Measurements from ENCODE around the gene DAPK2. TPM values are rescaled to one million over a fixed set of nuclear protein-coding genes. Genes with fewer than 3 reads are reported as not detected.
"Not testable (repeated sequence)": the region's sequence is repeated elsewhere in the genome, so short reads cannot be mapped to it uniquely, and the experiment has no call there.

The DAPK2 gene
- total and polyA plus RNA-seq, 2 experiments from 2014 or later, result 5.8 to 7.5 TPM

DNA sequence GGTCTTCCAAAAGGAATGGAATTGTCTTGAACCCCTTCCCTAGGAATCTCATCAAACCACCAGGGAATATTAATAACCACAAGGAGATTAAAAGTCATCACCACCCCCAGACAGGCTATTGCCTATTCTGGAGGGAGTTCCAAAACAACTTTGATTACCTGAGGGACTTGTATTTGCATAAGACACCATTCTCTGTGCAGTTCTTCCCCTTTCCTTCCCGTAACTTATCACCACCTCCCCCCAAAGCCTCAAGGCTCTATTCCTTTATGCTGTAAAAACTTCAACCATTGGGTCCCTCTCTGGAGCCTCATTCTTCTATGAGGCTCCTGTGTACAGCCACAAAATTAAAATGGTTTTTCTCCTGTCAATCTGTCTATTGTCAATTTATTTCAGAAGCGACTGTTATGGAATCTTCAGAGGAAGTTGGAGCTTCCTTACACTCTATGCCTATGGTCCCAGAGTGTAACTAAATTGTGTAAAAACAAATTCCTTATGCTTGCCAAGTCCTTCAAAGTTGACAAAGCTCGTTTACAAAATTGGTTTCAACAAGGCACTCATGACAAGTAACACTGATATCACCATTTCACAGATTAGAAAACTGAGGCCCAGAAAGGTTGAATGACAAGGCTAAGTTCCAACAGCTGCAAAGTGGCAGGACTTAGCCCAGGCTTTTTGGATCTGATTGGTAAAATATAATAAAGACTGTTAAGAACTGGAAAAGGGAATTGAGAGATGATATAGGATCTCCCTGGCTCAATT, 144.2 kb downstream of the DAPK2 start:
- Histone ChIP-seq H4K20me1 (ENCODE audit: insufficient read depth) (no peaks in the 10 kb centered on the region), H3F3A (ENCODE audit: insufficient read depth) (no peaks in the 10 kb centered on the region), H3K9ac (no peak overlapping the region), H3K4me1 (ENCODE audit: insufficient read depth) (peaks cover 4% of the 10 kb centered on the region), H3K27ac (no peak overlapping the region), H3K4me3 (no peak overlapping the region), H3K36me3 (ENCODE audit: low read depth) (no peaks in the 10 kb centered on the region), H3K79me2 (ENCODE audit: insufficient read depth) (no peaks in the 10 kb centered on the region), H3K9me3 (ENCODE audit: low read depth) (no peaks in the 10 kb centered on the region), H3K27me3 (replicated peaks; ENCODE audit: insufficient read depth) (no peaks in the 10 kb centered on the region), H3K4me2 (ENCODE audit: unreplicated experiment) (no peak overlapping the region), H2AFZ (no peak overlapping the region), H3K9me2 (ENCODE audit: insufficient read depth) (no peaks in the 10 kb centered on the region)
- TF ChIP-seq EZH2 (IDR thresholded peaks at IDR 0.05; ENCODE audit: insufficient read depth, poor library complexity, severe bottlenecking) (no peak), EZH2phosphoT487 (IDR thresholded peaks at IDR 0.05; ENCODE audit: insufficient read depth, low read depth) (no peak)
- DNase-seq, result no peak
- WGBS, 2 experiments (ENCODE audit: low coverage in 1 of 2, low lambda C conversion rate in 2 of 2, missing lambda C conversion rate in 2 of 2), result 69 to 74% methylated on average over 3 of the region's 3 CpGs
- in situ Hi-C loops (cut with MboI), result no loop called here

- Histone ChIP-seq H3K4me1 (ENCODE audit: insufficient read depth) (peaks cover 13% of the 10 kb centered on the region), H3K9me2 (ENCODE audit: insufficient read depth) (no peaks in the 10 kb centered on the region), H3F3A (ENCODE audit: insufficient read depth) (no peaks in the 10 kb centered on the region; the same call in 1 of the 2 replicates), H3K79me2 (ENCODE audit: insufficient read depth) (no peaks in the 10 kb centered on the region), H4K20me1 (ENCODE audit: insufficient read depth) (no peaks in the 10 kb centered on the region), H3K36me3 (ENCODE audit: low read depth) (no peaks in the 10 kb centered on the region), H3K27me3 (replicated peaks; ENCODE audit: insufficient read depth) (no peaks in the 10 kb centered on the region), H3K4me3 (no peak overlapping the region), H3K9me3 (ENCODE audit: low read depth) (no peaks in the 10 kb centered on the region), H2AFZ (no peak overlapping the region), H3K4me2 (ENCODE audit: unreplicated experiment) (no peak overlapping the region), H3K27ac (no peak overlapping the region), H3K9ac (no peak overlapping the region)
- TF ChIP-seq EZH2 (IDR thresholded peaks at IDR 0.05; ENCODE audit: insufficient read depth, poor library complexity, severe bottlenecking), result no peak
- no peak for TF ChIP-seq EZH2phosphoT487 (IDR thresholded peaks at IDR 0.05; ENCODE audit: insufficient read depth, low read depth)
- DNase-seq, result no peak
- 100% methylated on average over 1 of the region's 1 CpG for WGBS, 2 experiments (ENCODE audit: low coverage in 1 of 2, low lambda C conversion rate in 2 of 2, missing lambda C conversion rate in 2 of 2)
- in situ Hi-C loops (cut with MboI), result no loop called here
Observed at GRCh38 chr15:63900306-63900705, 146.0 kb downstream of the DAPK2 start.

DNA sequence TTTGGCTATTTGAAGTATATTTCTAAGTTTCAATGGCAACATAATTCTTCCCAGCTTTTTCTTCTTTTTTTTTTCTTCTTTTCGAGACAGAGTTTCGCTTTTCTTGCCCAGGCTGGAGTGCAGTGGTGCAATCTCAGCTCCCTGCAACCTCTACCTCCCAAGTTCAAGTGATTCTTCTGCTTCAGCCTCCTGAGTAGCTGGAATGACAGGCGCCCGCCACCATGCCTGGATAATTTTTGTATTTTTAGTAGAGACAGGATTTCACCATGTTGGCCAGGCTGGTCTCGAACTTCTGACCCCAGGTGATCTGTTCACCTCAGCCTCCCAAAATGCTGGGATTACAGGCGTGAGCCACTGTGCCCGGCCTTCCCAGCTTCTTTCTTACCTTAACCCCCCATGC, 146.7 kb downstream of the DAPK2 start:
- H3K4me2 ChIP-seq (ENCODE audit: unreplicated experiment); H3K27ac ChIP-seq; in situ Hi-C loops (cut with MboI); DNase-seq; H3F3A ChIP-seq (ENCODE audit: insufficient read depth); H3K27me3 ChIP-seq (replicated peaks; ENCODE audit: insufficient read depth); H3K9me2 ChIP-seq (ENCODE audit: insufficient read depth); H3K9me3 ChIP-seq (ENCODE audit: low read depth); H3K4me3 ChIP-seq; H3K36me3 ChIP-seq (ENCODE audit: low read depth); H3K9ac ChIP-seq; H4K20me1 ChIP-seq (ENCODE audit: insufficient read depth); H3K79me2 ChIP-seq (ENCODE audit: insufficient read depth): not testable (repeated sequence)
- 84 to 88% methylated on average over 7 of the region's 7 CpGs for WGBS, 2 experiments (ENCODE audit: low coverage in 1 of 2, low lambda C conversion rate in 2 of 2, missing lambda C conversion rate in 2 of 2)
- Histone ChIP-seq H3K4me1 (ENCODE audit: insufficient read depth) (peaks cover 13% of the 10 kb centered on the region), H2AFZ (0 out of 2 replicates have a peak overlapping the region, but pooled peaks have one; percentile 20)

- no peak overlapping the region for H3K4me2 ChIP-seq (ENCODE audit: unreplicated experiment)
- H3F3A ChIP-seq (ENCODE audit: insufficient read depth), result no peaks in the 10 kb centered on the region; the same call in 1 of the 2 replicates
- no peak for TF ChIP-seq EZH2phosphoT487 (IDR thresholded peaks at IDR 0.05; ENCODE audit: insufficient read depth, low read depth)
- TF ChIP-seq EZH2 (IDR thresholded peaks at IDR 0.05; ENCODE audit: insufficient read depth, poor library complexity, severe bottlenecking), result no peak
- H3K36me3 ChIP-seq (ENCODE audit: low read depth), result no peaks in the 10 kb centered on the region
- no peak overlapping the region for H3K9ac ChIP-seq
- 36 to 43% methylated on average over 5 to 7 of the region's 7 CpGs for WGBS, 2 experiments (ENCODE audit: low coverage in 1 of 2, low lambda C conversion rate in 2 of 2, missing lambda C conversion rate in 2 of 2)
- in situ Hi-C loops (cut with MboI), result no loop called here
- no peak for DNase-seq
- 0 out of 2 replicates have a peak overlapping the region, but pooled peaks have one; percentile 20 for H2AFZ ChIP-seq
- no peak overlapping the region for H3K4me3 ChIP-seq
- no peaks in the 10 kb centered on the region for H4K20me1 ChIP-seq (ENCODE audit: insufficient read depth)
- H3K27ac ChIP-seq, result no peak overlapping the region
- H3K27me3 ChIP-seq (replicated peaks; ENCODE audit: insufficient read depth), result no peaks in the 10 kb centered on the region
- no peaks in the 10 kb centered on the region for H3K9me2 ChIP-seq (ENCODE audit: insufficient read depth)
- H3K79me2 ChIP-seq (ENCODE audit: insufficient read depth), result no peaks in the 10 kb centered on the region
- H3K9me3 ChIP-seq (ENCODE audit: low read depth), result no peaks in the 10 kb centered on the region
- H3K4me1 ChIP-seq (ENCODE audit: insufficient read depth), result peaks cover 13% of the 10 kb centered on the region
Observed at GRCh38 chr15:63899193-63899592, 147.1 kb downstream of the DAPK2 start.

Measured in GM23248 (cell line).